Activated CD4-positive, alpha-beta T cell treated with anti-CD3 and anti-CD28 coated beads for 24 hours (primary cell): ENCODE measurements around the gene OR1M1.
"Not testable (repeated sequence)": the region's sequence is repeated elsewhere in the genome, so short reads cannot be mapped to it uniquely, and the experiment has no call there.

Source experiments
- DNase-seq, 2 donors: peaks; one replicate each; pipeline ENCODE4 v3.0.0-alpha.2; 2020; ENCODE audit warnings: low read depth in 2 of 2

Gene OR1M1

GRCh38 chr19:9086761-9087160 lies at the start of gene OR1M1:
TSS of gene OR1M1 (plus strand) at chr19:9087061. CDS start at chr19:9093245, 6,184 bp downstream.
- DNase-seq = no peak

DNA sequence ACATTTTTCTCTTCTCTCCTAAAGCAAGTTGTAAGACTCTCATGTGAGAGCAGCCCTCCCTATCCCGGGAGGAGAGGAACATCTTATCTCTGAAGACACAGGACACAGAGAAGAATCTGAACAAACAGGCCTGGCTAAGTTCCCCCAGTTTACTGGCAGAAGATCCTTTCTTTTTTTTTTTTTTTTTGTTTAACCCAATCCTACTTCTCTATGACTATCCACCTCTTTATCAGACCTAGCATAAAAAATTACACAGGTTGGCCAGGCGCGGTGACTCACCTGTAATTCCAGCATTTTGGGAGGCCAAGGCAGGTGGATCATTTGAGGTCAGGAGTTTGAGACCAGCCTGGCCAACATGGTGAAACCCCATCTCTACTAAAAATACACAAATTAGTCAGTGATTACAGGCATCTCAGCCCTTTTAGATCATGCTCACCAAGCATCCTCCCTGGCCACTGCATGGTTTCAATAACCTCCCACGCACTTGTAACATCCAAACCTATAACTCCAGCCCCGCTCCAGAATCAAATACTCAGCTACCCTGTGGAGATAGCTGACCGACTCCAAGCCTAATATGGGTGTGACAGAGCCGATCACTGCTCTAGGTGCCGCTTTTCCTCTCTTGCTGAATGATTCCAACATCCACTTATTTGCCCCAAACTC lies 49.3 kb upstream of the OR1M1 start:
- no peak for DNase-seq

- no peak for DNase-seq
Observed at GRCh38 chr19:9039728-9040127, 47.1 kb upstream of the OR1M1 start.

DNA sequence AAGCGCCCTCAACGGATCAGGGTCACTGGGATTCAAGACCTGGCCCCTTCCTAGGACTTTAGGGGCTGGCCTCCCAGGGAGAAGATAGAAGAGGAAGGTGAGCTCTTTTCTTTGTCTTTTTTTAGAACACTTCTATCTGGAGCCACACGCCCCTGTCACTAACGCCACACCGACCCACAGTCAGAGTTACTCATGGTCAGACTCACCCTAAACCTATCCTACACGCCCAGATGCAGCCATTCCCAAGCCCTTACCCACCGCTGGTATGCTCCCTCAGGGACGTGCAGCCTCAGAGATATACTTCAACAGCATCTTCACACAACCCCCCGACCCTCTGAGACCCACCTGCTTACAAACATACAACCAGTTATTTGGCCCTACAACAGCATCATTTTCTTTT lies 46.7 kb upstream of the OR1M1 start:
- no peak for DNase-seq

GRCh38 chr19:9041023-9041422 lies 45.8 kb upstream of the OR1M1 start:
- DNase-seq = no peak

DNA sequence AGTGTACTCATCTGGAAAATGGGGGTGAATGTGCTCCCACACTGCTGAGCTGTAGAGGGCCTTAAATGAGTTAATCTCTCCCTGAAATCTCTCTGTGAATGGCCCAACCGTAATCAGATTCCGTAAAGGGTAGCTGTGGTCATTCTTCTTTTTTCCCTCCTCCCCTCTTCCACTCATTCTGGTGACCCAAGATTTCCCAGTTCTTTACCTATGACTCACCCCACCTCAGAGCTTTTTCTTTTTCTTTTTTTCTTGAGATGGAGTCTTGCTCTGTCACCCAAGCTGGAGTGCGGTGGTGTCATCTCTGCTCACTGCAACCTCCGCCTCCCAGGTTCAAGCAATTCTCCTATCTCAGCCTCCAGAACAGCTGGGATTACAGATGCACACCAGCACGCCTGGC lies 43.3 kb upstream of the OR1M1 start:
- no peak for DNase-seq

GRCh38 chr19:9044449-9044848 lies 42.4 kb upstream of the OR1M1 start:
- DNase-seq = no peak

GRCh38 chr19:9046694-9047093 lies 40.2 kb upstream of the OR1M1 start:
- no peak for DNase-seq

- no peak for DNase-seq
Observed at GRCh38 chr19:9052894-9053293, 34.0 kb upstream of the OR1M1 start.

DNA sequence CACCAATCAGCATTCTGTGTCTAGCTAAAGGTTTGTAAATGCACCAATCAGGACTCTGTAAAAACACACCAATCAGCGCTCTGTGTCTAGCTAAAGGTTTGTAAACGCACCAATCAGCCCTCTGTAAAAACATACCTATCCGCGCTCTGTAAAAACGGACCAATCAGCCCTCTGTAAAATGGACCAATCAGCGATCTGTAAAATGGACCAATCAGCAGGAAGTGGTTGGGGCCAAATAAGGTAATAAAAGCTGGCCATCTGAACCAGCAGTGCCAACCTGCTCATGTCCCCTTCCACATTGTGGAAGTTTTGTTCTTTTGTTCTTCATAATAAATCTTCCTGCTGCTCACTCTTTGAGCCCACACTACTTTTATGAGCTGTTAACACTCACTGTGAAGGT lies 33.2 kb upstream of the OR1M1 start:
- not testable (repeated sequence) for DNase-seq

DNA sequence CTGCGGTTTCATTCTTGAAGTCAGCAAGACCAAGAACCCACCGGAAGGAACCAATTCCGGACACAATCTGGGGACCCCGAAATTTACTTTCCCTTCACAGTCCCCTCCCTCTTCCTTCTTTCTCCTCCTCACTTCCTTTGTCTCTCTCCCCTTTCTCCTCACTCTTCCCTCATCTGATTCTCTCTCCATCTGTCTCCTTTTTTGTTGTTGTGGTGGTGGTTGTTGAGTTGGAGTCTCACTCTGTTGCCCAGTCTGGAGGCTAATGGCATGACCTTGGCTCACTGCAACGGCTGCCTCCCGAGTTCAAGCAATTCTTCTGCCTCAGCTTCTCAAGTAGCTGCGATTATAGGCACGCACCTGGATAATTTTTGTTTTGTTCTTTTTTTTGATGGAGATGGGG lies 32.7 kb upstream of the OR1M1 start:
- no peak for DNase-seq

GRCh38 chr19:9054765-9055164 lies 32.1 kb upstream of the OR1M1 start:
- DNase-seq = no peak

DNA sequence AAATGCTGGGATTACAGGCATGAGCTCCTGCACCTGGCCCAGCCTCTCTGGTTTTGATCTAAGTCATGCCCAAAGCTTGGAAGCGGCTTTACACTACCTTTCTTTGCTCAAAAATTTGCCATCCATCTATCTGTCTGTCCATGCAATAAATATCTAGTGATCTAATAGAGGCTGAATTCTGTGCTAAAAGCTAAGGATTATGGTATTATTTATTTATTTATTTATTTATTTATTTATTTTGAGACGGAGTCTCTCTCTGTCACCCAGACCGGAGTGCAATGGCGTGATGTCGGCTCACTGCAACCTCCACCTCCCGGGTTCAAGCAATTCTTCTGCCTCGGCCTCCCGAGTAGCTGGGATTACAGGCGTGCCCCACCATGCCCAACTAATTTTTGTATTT lies 30.7 kb upstream of the OR1M1 start:
- DNase-seq = not testable (repeated sequence)

DNA sequence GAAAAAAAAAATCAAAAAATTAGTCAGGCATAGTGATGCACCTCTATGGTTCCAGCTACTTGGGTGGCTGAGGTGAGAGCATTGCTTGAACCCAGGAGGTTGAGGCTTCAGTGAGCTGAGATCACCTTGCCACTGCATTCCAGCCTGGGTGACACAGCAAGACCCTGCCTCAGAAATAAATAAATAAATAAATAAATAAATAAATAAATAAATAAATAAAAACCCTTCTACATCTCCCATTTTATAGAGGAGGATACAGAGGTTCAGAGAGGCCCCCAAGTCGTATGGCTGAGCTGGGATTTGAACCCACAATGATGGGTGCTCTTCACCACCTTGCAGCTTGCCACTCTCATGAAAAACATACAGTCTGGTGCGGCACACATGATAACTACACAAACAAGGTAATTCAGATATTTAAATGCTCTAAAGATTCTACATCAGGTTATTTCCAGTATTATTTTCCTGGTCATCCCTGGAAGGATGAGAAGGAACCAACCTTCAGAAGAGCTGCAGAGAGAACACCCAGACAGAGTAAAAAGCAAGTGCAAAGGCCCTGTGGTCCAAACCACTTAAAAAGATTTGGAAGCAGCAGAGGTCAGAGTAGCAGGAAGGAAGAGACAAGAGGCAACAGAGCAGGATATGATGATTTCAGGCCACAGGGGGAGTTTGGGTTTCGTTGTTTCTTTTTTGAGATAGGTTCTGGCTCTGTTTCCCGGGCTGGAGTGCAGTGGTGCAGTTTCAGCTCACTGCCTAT lies 29.2 kb upstream of the OR1M1 start:
- no peak for DNase-seq

- no peak for DNase-seq
Observed at GRCh38 chr19:9058905-9059667, 27.8 kb upstream of the OR1M1 start.

- no peak for DNase-seq
Observed at GRCh38 chr19:9060564-9061340, 26.1 kb upstream of the OR1M1 start.

DNA sequence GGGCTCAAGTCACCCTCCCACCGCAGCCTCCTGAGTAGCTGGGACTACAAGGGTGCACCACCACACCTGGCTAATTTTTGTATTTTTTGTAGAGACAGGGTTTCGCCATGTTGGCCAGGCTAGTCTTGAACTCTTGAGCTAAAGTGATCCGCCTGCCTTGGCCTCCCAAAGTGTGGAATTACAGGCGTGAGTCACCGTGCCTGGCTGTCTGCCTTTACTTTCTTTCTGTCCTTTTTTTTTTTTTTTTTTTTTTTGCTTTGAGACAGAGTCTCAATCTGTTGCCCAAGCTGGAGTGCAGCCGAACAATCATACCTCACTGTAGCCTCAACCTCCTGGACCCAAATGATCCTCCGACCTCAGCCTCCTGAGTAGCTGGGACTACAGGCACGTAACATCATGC lies 25.0 kb upstream of the OR1M1 start:
- no peak for DNase-seq

DNA sequence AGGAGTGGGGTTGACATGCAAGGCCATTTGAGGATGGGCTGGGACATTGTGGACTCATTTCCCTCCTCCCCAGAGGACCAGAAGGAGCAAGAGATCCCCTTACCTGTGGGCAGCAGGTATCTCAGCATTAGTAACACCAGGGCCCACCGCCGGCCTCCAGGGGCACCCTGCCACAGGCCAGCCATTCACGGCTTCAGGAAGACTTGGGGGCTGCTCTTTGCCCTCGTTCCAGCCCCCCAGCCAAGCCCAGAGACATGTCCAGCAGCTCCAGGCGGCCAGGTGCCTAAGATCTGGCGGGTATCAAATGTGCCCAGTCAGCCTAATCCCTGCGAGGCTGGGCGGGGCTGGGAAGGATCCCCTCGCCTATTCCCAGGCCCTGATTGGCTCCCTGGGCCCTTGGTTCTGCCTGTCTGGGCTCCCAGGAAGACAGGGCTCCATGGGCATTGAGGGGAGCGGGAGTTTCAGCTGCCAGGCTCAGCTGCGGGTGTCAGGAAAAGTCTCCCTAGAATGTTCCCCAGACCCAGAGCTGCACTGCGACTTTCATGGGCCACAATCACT lies 21.3 kb upstream of the OR1M1 start:
- DNase-seq = no peak

DNA sequence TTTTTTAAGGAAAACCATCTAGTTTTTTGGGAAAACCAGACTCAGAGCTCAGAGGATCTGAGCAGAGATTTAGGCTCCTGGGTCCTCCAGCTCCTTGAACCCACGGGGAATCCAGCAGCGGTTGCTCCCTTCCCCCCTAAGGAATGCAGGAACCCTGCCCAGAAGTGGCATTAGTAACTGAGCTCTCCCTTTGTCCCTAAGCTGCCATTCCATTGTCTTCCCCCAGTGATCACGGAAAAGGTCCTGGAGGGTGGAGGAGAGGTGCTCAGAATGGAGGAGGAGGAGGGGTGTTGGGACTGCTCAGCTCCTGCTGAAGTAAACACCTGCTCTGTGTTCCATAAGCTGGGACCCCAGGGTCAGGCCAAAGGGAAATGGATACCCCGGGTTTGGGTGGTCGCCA lies 16.8 kb upstream of the OR1M1 start:
- no peak for DNase-seq

- DNase-seq = not testable (repeated sequence)
Observed at GRCh38 chr19:9071720-9072119, 15.1 kb upstream of the OR1M1 start.

DNA sequence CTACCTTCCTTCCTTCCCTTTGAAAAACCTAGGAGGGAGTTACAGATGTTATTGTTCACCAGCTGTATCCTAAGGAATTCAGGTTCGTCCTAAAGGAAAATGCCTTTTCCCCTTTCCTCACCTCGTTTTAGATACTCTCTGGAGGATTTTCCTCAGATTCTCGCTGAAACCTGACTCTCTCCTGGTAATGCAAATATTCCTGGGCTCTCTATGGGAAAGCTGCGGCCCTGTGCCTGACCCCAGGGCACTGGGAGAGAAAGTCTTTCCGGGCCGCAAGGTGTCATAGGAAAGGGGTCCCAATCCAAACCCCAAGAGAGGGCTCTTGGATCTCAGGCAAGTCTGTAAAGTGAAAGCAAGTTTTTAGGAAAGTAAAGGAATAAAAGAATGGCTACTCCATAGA lies 13.1 kb upstream of the OR1M1 start:
- DNase-seq = no peak
